Vagina (tissue), 2 donors: Measurements from ENCODE around the gene ADK.

ENCODE experiments used
- POLR2A ChIP-seq, 2 donors: fragments of 450-650 bp; IDR thresholded peaks; one replicate each; pipeline ENCODE4 v1.6.1; 2017; ENCODE audit warnings: antibody characterized with exemption in 2 of 2, mild to moderate bottlenecking in 2 of 2, moderate library complexity in 2 of 2
- POLR2AphosphoS5 ChIP-seq, 2 donors: sonication (generic); formaldehyde crosslinking; IDR thresholded peaks; one replicate each; pipeline ENCODE4 v1.9.0; 2017; ENCODE audit warnings: antibody characterized with exemption in 2 of 2, mild to moderate bottlenecking in 2 of 2, low read depth in 1 of 2; ENCODE audit not compliant: insufficient read depth in 1 of 2
- TF ChIP-seq, protein P1 (sequence below), 3 experiments: fragments of 450-650 bp in 2 of 3; fragments of 200-600 bp in 1 of 3; sonication (generic) in 1 of 3; IDR thresholded peaks; one replicate each; pipeline ENCODE4 v1.5.1; 2017 to 2019; ENCODE audit warnings: antibody characterized with exemption in 3 of 3, mild to moderate bottlenecking in 2 of 3, moderate library complexity in 2 of 3

- TF ChIP-seq, protein P1, sequence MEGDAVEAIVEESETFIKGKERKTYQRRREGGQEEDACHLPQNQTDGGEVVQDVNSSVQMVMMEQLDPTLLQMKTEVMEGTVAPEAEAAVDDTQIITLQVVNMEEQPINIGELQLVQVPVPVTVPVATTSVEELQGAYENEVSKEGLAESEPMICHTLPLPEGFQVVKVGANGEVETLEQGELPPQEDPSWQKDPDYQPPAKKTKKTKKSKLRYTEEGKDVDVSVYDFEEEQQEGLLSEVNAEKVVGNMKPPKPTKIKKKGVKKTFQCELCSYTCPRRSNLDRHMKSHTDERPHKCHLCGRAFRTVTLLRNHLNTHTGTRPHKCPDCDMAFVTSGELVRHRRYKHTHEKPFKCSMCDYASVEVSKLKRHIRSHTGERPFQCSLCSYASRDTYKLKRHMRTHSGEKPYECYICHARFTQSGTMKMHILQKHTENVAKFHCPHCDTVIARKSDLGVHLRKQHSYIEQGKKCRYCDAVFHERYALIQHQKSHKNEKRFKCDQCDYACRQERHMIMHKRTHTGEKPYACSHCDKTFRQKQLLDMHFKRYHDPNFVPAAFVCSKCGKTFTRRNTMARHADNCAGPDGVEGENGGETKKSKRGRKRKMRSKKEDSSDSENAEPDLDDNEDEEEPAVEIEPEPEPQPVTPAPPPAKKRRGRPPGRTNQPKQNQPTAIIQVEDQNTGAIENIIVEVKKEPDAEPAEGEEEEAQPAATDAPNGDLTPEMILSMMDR (IDR thresholded peaks at IDR 0.05), result no peak
- no peak for TF ChIP-seq POLR2AphosphoS5 (IDR thresholded peaks at IDR 0.05; ENCODE audit: insufficient read depth in 1 of 2, low read depth in 1 of 2)
- TF ChIP-seq POLR2A (IDR thresholded peaks at IDR 0.05), result no peak
Measured at GRCh38 chr10:74733612-74734011, 582.6 kb downstream of the ADK start.
